Stimulated activated CD8-positive, alpha-beta memory T cell treated with anti-CD3 and anti-CD28 coated beads, Interleukin-15, amount 100 ng/mL, for 1 hour (primary cell): ENCODE results near the gene RTL10.
"Not testable (repeated sequence)": the region's sequence is repeated elsewhere in the genome, so short reads cannot be mapped to it uniquely, and the experiment has no call there.

Source experiments
- DNase-seq: peaks from one replicate; pipeline ENCODE4 v3.0.0-alpha.2; 2020; ENCODE audit warnings: low read depth

Gene RTL10

DNA sequence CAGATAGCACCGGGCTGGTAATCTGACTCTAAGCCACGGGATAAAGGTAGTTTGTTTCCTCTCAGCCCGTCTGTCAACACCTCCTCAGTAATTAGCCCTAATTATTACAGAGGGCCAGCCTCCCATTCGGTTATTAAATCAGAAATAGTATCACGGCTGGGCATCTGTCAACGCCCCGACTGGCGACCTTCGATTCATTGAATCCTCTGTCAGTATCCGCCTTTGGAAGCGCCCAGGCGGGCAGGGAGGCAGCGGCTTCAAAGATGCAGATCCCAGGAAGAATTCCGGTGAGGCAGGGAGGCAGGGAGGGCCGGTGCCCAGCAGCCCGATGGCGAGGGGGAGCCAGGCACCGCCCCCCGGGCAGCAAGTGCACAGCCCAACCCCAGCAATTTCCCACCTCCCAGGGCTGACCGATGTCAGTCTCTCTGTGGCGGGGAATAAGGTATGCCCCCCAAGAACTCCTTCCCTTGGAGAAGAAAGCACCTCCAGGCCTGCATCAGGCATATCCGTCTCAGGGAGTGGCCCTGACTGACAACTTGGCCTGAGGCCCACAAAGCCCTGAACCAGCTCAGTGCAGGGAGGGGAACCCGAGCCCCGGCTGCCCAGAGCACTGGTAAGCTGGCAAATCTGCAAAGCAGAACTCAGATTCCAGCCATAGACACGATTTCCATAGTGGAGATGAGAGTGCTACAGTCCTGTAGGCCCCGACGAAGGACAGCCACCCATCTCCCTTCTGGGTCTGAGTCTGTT is 11.4 kb downstream of the RTL10 start:
- DNase-seq: no peak

DNA sequence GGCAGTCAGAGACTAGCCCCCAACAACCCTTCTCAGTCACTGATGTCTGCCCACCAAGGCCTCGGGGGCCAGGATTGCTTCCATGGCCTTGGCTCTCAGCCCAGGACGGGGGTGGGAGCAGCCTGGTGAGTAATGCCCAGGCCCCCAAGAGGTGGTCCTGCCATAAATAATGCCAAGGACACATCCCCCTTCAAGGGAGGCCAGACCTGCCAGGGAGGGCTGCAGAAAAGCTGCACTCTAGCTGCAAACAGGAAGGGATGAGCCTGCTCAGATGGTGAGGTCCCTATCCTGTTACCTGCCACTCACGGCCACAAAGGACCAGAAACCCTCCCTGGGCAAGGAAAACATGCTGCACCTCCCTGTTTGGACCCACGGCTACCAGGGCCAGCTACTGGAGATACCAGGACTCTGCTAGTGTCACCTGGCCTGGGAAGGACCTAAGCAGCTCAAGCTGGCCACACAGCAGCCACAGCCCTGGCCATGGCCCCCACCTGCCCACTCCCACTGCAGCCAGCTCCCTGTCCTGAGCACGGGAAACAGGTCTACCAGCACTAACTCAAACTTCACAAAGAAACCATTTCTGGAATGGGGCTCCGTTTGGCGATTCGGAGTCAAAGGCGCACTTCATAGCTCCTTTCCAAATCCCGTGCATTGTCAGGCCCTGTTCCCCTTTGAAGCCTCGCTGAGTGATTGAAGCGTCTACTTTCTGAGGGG is 12.1 kb downstream of the RTL10 start:
- DNase-seq: no peak

- no peak for DNase-seq
Observed at GRCh38 chr22:19841641-19842392, 12.9 kb downstream of the RTL10 start.

DNA sequence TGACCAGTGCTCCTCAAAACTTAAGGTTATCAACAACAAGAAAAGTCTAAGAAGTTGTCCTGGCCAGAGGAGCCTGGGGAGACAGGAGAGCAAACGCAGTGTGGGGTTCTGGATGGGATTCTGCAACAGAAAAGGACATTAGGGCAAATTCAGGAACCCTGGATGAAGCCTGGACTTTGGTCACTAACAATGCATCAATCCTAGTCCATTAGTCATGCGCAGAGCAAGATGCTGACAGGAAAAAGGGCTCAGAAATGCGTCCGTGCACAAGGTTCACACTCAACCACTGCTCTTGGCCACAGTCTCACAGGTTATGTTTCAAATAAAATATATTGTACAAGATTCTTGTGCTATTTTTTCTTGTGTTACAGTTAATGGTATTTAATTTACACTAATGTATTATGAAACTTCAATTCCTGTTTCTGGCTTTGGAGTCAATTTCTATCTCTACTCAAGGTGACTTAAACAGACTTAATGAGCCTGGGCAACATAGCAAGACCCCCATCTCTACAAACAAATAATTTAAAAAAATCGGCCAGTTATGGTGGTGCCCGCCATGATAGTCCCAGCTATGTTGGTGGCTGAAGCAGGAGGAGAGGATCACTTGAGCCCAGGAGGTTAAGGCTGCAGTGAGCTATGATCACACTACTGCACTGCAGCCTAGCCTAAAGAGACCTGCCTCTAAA is 13.6 kb downstream of the RTL10 start:
- DNase-seq: no peak

- no peak for DNase-seq
Observed at GRCh38 chr22:19840059-19840458, 14.6 kb downstream of the RTL10 start.

DNA sequence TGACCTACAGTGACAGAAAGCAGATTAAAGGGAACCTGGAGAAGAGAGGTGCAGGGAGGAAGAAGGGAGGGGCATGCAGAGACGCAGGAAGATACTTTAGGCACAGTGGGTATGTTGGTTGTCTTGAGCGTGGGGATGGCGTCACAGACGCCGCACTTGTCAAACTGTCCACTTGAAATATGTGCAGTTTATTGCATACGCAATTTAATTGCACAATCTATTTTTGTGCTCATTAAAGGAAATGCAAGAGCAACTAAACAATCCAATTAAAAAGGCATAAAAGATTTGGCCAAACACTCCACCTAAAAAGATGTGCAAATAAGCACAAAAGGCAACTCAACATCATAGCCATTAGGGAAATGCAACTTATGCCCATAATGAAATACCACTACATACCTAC is 16.8 kb downstream of the RTL10 start:
- no peak for DNase-seq

GRCh38 chr22:19836512-19836911 is 18.2 kb downstream of the RTL10 start:
- DNase-seq: no peak

DNA sequence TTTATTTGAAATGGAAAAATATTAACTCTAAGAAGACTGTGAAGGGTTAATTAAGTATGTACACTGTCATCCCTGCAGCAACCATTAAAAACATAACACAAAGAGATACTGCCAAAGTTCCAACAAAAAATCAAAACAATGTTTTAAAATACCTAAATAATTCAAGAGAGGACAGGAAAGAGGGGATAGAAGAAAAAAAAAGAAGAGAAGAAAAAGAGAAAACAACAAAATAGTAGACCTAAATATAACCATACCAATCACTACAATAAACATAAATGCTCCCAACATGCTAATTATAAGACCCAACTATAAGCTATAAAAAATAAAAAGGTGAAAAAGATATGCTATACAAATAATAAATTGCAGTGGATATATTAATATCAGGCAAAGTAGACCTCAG is 20.1 kb downstream of the RTL10 start:
- no peak for DNase-seq

DNA sequence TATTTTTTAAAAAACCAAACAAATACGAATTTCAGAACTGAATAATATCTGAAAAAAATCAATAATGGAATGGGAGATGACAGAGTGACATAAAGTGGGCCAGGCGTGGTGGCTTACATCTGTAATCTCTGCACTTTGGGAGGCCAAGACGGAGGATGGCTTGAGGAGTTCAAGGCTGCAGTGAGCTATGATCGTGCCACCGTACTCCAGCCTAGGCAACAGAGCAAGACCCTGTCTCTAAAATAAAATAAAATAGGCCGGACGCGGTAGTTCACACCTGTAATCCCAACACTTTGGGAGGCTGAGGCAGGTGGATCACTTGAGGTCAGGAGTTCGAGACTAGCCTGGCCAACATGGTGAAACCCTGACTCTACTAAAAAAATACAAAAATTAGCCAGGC is 21.3 kb downstream of the RTL10 start:
- not testable (repeated sequence) for DNase-seq

DNA sequence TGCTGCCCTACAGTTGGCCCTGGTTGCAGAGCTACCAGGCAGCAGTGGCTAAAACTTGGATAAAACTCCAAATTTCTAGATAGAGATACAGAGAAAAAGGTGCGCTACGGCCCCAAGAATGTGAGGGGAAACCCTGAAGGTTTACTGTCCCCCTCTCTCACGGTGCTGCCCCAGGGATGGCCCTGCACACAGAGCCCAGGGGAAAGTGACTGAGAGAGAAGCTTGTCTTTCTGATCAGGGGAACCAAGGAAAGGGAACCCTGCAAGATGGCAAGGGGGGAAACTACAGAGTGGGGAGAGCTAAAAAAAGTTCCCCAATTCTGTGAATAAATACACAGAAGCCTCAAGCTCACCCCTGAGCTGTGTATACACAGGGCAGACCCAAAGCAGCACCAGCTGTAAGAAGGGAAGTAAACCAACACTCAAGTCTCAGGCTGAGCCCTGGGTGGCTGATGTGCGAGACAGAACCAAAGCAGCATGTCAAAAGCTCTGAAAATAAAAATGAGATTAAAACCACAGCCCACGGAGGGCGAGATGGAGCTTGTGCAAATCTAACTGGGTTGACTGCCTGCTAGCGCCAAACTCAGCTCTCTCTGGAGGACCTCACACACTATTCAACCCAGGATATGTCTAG is 22.1 kb downstream of the RTL10 start:
- DNase-seq: no peak

- DNase-seq: not testable (repeated sequence)
Observed at GRCh38 chr22:19831979-19832378, 22.7 kb downstream of the RTL10 start.

DNA sequence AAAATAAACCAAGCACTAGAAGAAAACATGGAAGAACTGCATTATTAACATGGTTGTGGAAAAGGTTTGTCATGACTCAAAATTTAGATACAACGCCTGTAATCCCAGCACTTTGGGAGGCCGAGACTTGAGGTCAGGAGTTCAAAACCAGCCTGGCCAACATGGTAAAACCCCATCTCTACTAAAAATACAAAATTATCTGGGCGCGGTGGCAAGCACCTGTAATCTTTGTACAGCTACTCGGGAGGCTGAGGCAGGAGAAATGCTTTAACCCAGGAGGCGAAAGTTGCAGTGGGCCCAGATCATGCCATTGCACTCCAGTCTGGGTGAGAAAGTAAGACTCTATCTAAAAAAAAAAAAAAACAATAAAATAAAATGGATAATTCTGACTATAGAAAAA is 23.7 kb downstream of the RTL10 start:
- no peak for DNase-seq

- DNase-seq: no peak
Observed at GRCh38 chr22:19828035-19828401, 26.7 kb downstream of the RTL10 start.

- DNase-seq: no peak
Observed at GRCh38 chr22:19827341-19828034, 27.2 kb downstream of the RTL10 start.

DNA sequence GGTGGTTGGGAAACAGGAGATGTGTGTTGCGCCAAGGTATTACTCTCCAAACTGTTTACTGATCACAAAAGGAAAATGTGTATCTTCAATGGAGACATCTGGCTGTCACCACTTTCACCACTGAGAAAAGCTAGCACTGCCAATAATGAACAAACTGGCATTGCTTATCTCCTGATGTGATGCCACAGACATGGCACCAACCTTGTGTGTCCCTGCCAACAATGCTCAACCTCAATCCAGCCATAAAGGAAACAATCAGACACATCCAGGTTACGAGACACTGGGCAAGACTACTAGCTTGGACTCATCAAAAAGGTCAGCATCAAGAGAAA is 28.1 kb downstream of the RTL10 start:
- no peak for DNase-seq

- DNase-seq: no peak
Observed at GRCh38 chr22:19825904-19826618, 28.6 kb downstream of the RTL10 start.

GRCh38 chr22:19824926-19825339 is 29.7 kb downstream of the RTL10 start:
- no peak for DNase-seq

DNA sequence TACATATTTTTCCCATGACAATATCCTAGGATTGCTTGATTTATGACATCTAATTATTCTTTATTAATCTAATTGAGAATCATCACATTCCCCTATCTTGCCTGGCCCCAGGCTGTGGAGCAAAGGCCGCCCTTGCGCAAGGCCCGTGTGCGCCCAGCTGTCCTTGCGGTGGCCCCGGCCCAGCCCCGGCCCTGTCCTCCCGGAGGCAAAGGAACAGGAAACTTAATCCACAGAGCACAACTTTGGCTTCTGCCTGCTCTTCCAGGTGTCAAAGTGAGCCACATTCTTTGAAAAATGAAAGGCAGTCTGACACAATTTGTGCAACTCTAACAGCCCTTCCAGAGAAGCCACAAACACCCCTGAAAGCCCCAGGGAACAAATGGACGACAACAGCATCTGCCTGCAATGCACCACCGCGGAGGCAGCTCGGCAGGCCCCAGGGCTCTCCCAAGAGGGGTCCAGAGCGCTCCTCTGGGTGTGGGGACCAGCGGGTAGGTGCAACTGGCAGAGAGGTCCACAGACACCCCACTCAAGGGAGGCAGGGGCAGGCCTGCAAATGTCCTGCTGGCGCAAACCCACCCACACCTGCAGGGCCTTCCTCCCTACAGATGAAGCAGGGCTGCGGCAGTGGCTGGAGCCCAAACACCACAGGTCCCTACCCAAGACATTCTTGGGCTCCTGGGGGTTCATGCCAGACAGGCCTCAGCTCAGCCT is 30.3 kb downstream of the RTL10 start:
- DNase-seq: no peak

GRCh38 chr22:19823902-19824211 is 30.8 kb downstream of the RTL10 start:
- DNase-seq: no peak

- no peak for DNase-seq
Observed at GRCh38 chr22:19823191-19823901, 31.3 kb downstream of the RTL10 start.
